Kidney epithelial cell (primary cell): Measurements from ENCODE around the gene AFF1. TPM values are rescaled to one million over a fixed set of nuclear protein-coding genes. Genes with fewer than 3 reads are reported as not detected.

ENCODE experiments used
- DNase-seq: peaks from one replicate; pipeline ENCODE4 v3.0.0-alpha.2; 2010; ENCODE audit warnings: low read depth
- H3K27me3 ChIP-seq: 2 replicates; pipeline ENCODE4 v1.6.0; 2011; ENCODE audit warnings: low read length; ENCODE audit not compliant: control insufficient read depth, insufficient read depth
- H3K36me3 ChIP-seq: 2 replicates; pipeline ENCODE4 v1.5.1; 2011; ENCODE audit warnings: low read length; ENCODE audit not compliant: control insufficient read depth, insufficient read depth
- H3K4me3 ChIP-seq: 2 replicates; pipeline ENCODE4 v1.5.1; 2011; ENCODE audit warnings: low read depth, mild to moderate bottlenecking, control low read depth, low read length
- CTCF ChIP-seq: IDR thresholded peaks from 2 replicates; pipeline ENCODE4 v1.5.1; 2011; ENCODE audit warnings: mild to moderate bottlenecking, moderate library complexity, low read length, control low read depth, inconsistent platforms; ENCODE audit not compliant: insufficient read depth, poor library complexity, severe bottlenecking
- total RNA-seq: library from RNA; depleted of rRNA; stranded (reverse); fragments of >200 nt; gene quantifications from 2 replicates; pipeline ENCODE4 v1.2.3, GENCODE V29; 2015

The AFF1 gene
- total RNA-seq, 1 donor from 2014 or later: 16.9 TPM

- no peak for TF ChIP-seq CTCF
Measured at GRCh38 chr4:87151730-87152129, 216.9 kb downstream of the AFF1 start.

GRCh38 chr4:87152310-87153041 lies 217.7 kb downstream of the AFF1 start:
- no peaks in the 10 kb centered on the region for H3K27me3 ChIP-seq
- TF ChIP-seq CTCF: no peak
- no peak for DNase-seq
- H3K36me3 ChIP-seq: no peaks in the 10 kb centered on the region
- no peak overlapping the region for H3K4me3 ChIP-seq

More at GRCh38 chr4:87151730-87152129, 216.9 kb downstream of the AFF1 start:
- no peak for DNase-seq
- Histone ChIP-seq H3K36me3 (no peaks in the 10 kb centered on the region), H3K27me3 (no peaks in the 10 kb centered on the region), H3K4me3 (no peak overlapping the region)

DNA sequence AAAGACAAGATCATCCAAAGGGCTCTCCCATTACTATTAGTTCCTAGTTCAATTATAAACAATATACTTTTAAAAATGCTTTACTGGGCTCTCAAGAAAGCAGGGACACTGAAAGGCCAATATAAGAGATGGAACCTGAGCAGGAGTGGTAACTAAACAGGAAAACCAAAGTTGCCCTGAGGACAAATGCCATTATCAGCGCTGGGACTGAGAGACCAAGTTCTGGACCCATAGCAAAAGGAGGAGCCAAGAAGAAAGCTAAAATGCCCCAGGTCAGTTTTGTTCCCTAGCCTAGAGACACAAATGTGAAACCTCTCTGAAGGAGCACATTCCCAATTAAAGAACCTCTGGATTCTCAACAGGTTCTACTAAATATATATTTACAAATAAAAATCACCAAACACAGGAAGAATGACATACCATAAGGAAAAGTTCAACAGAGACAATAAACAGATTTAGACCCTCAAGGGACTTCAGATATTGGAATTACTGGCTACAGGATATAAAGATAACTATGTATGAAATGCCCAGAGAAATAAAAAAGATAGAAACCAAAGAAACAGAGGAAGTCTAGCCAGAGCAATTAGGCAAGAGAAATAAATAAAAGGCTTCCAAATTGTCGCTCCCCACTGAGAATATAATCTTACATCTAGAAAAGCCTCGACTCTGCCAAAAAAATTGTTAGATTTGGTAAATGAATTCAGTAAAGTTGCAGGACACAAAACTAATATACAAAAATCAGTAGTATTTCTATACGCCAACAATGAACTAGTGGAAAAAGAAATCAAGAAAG lies 218.5 kb downstream of the AFF1 start:
- Histone ChIP-seq H3K4me3 (no peak overlapping the region), H3K36me3 (no peaks in the 10 kb centered on the region), H3K27me3 (no peaks in the 10 kb centered on the region)
- no peak for TF ChIP-seq CTCF
- no peak for DNase-seq

- H3K27me3 ChIP-seq: no peaks in the 10 kb centered on the region
- no peaks in the 10 kb centered on the region for H3K36me3 ChIP-seq
- no peak for DNase-seq
- TF ChIP-seq CTCF: no peak
- H3K4me3 ChIP-seq: no peak overlapping the region
Measured at GRCh38 chr4:87165892-87166291, 231.1 kb downstream of the AFF1 start.

- no peaks in the 10 kb centered on the region for H3K27me3 ChIP-seq
- no peak overlapping the region for H3K4me3 ChIP-seq
- DNase-seq: no peak
- no peak for TF ChIP-seq CTCF
- H3K36me3 ChIP-seq: no peaks in the 10 kb centered on the region
Measured at GRCh38 chr4:87166296-87166854, 231.6 kb downstream of the AFF1 start.
